Measurements from ENCODE around the gene SLC25A21. TPM values are rescaled to one million over a fixed set of nuclear protein-coding genes. Genes with fewer than 3 reads are reported as not detected.

SLC25A21 gene
- total and polyA plus RNA-seq, 2 experiments from 2014 or later, result 10.6 to 12.1 TPM

- Histone ChIP-seq H2AFZ (no peak overlapping the region), H3K9me2 (ENCODE audit: insufficient read depth) (no peaks in the 10 kb centered on the region), H3K36me3 (ENCODE audit: insufficient read depth) (no peaks in the 10 kb centered on the region), H3K4me2 (no peak overlapping the region), H3K27me3 (ENCODE audit: insufficient read depth) (peaks cover 49% of the 10 kb centered on the region), H3K4me1 (ENCODE audit: insufficient read depth) (peaks cover 23% of the 10 kb centered on the region), H3K79me2 (replicated peaks; ENCODE audit: insufficient read depth) (no peaks in the 10 kb centered on the region), H4K20me1 (replicated peaks; ENCODE audit: insufficient read depth) (peaks cover 9% of the 10 kb centered on the region; the same call in 1 of the 2 replicates), H3K27ac (ENCODE audit: low read depth) (no peak overlapping the region), H3F3A (replicated peaks; ENCODE audit: low read depth) (no peaks in the 10 kb centered on the region; the same call in 1 of the 2 replicates), H3K4me3 (no peak overlapping the region)
- no peak for DNase-seq (ENCODE audit: low spot score)
- no peak overlapping the region for H3K27ac Mint-ChIP-seq
- peaks cover 20% of the 10 kb centered on the region for H3K27me3 Mint-ChIP-seq (ENCODE audit: insufficient read depth, low read depth, poor library complexity)
- ATAC-seq, result no peak
- no peak for TF ChIP-seq ZNF331 (CRISPR knock-in tag; IDR thresholded peaks at IDR 0.05; ENCODE audit: low read depth)
- TF ChIP-seq NANOG (IDR thresholded peaks at IDR 0.05; ENCODE audit: borderline replicate concordance), result no peak
- no peak for TF ChIP-seq ZNF114 (CRISPR knock-in tag; IDR thresholded peaks at IDR 0.05)
- TF ChIP-seq ETS1 (IDR thresholded peaks at IDR 0.05), result no peak
- TF ChIP-seq CREB1 (CRISPR knock-in tag; IDR thresholded peaks at IDR 0.05; ENCODE audit: low read depth), result no peak
- no peak for TF ChIP-seq ZNF462 (CRISPR knock-in tag; IDR thresholded peaks at IDR 0.05)
- no peak for TF ChIP-seq STAT1 (IDR thresholded peaks at IDR 0.05; ENCODE audit: unreplicated experiment)
- no peak for TF ChIP-seq CTCF (conservative IDR thresholded peaks at IDR 0.05; ENCODE audit: low read depth in 2 of 2)
- no peak for TF ChIP-seq POLR2AphosphoS5 (IDR thresholded peaks at IDR 0.05; ENCODE audit: low read depth)
- TF ChIP-seq EZH2phosphoT487 (IDR thresholded peaks at IDR 0.05; ENCODE audit: unreplicated experiment), result no peak
- TF ChIP-seq EZH2 (IDR thresholded peaks at IDR 0.05; ENCODE audit: low read depth, unreplicated experiment), result no peak
- no peak for TF ChIP-seq REST (IDR thresholded peaks at IDR 0.05; ENCODE audit: unreplicated experiment)
- TF ChIP-seq JUNB (IDR thresholded peaks at IDR 0.05; ENCODE audit: unreplicated experiment), result no peak
- H3K4me3 Mint-ChIP-seq, result no peak overlapping the region
- peaks cover 19% of the 10 kb centered on the region for H3K4me1 Mint-ChIP-seq
- H3K9me3 Mint-ChIP-seq, result no peaks in the 10 kb centered on the region
- H3K36me3 Mint-ChIP-seq (ENCODE audit: low read depth), result no peaks in the 10 kb centered on the region
Observed at GRCh38 chr14:36672095-36672494, 500.3 kb downstream of the SLC25A21 start.

All from GM23338 (cell line).